Breast epithelium (tissue), 4 donors: ENCODE results near the gene ST6GALNAC2. TPM values are rescaled to one million over a fixed set of nuclear protein-coding genes. Genes with fewer than 3 reads are reported as not detected.
A peak's percentile ranks its signal among the peaks of the same experiment; 100 is the strongest.

Experiments used
- DNase-seq, 2 donors: peaks; one replicate each; pipeline ENCODE4 v3.0.0-alpha.2; 2019; ENCODE audit warnings: low spot score in 2 of 2
- H3K27ac ChIP-seq, 2 donors: fragments of 200-600 bp; sonication (generic) in 1 of 2; one replicate each; pipeline ENCODE4 v1.5.1; 2016 to 2019; ENCODE audit warnings: mild to moderate bottlenecking in 1 of 2
- H3K27me3 ChIP-seq, 2 donors: fragments of 200-600 bp; sonication (generic) in 1 of 2; one replicate each; pipeline versions ENCODE4 v1.5.1 to v1.6.0; 2017 to 2019; ENCODE audit warnings: control low read depth in 1 of 2, mild to moderate bottlenecking in 1 of 2
- H3K36me3 ChIP-seq: fragments of 200-600 bp; one replicate; pipeline ENCODE4 v1.5.1; 2019
- H3K4me1 ChIP-seq, 2 donors: fragments of 200-600 bp; sonication (generic); one replicate each; pipeline ENCODE4 v1.5.1; 2016 to 2019; ENCODE audit warnings: control low read depth in 1 of 2
- H3K4me3 ChIP-seq, 3 donors: fragments of 200-600 bp; sonication (generic); 1 replicate in 2 of 3; 2 replicates in 1 of 3; pipeline ENCODE4 v1.5.1; 2016 to 2019; ENCODE audit warnings: mild to moderate bottlenecking in 3 of 3, moderate library complexity in 2 of 3
- H3K9me3 ChIP-seq, 2 donors: fragments of 200-600 bp; sonication (generic) in 1 of 2; one replicate each; pipeline ENCODE4 v1.5.1; 2016 to 2019; ENCODE audit warnings: control low read depth in 1 of 2
- CTCF ChIP-seq, 3 donors: fragments of 450-650 bp; IDR thresholded peaks; one replicate each; pipeline ENCODE4 v1.5.1; 2016 to 2017; ENCODE audit warnings: antibody characterized with exemption in 3 of 3, mild to moderate bottlenecking in 3 of 3, moderate library complexity in 3 of 3
- POLR2A ChIP-seq: fragments of 450-650 bp; IDR thresholded peaks from one replicate; pipeline ENCODE4 v1.6.1; 2016; ENCODE audit warnings: antibody characterized with exemption, mild to moderate bottlenecking, moderate library complexity
- POLR2AphosphoS5 ChIP-seq, 3 donors: sonication (generic); formaldehyde crosslinking; IDR thresholded peaks; one replicate each; pipeline ENCODE4 v1.6.1; 2017; ENCODE audit warnings: antibody characterized with exemption in 3 of 3
- intact Hi-C: fragments of 100-400 bp; cut with DNase I; formaldehyde crosslinking; loops from one replicate; pipeline ENCODE4 v1.15.1; 2023; ENCODE audit warnings: low total_unique reads
- total RNA-seq, 3 donors: library from RNA; depleted of rRNA; stranded (reverse); fragments of >200 nt; gene quantifications; one replicate each; pipeline ENCODE4 v1.1.0, GENCODE V29; 2016

ST6GALNAC2 gene
- total RNA-seq, 3 donors from 2014 or later: 10.5 to 39.8 (median 12.0) TPM

GRCh38 chr17:76575570-76575969 is 10.1 kb downstream of the ST6GALNAC2 start:
- Histone ChIP-seq H3K27me3 (no peaks in the 10 kb centered on the region), H3K4me3 (no peak overlapping the region), H3K9me3 (no peaks in the 10 kb centered on the region), H3K4me1 (no peaks in the 10 kb centered on the region), H3K27ac (no peak overlapping the region), H3K36me3 (no peaks in the 10 kb centered on the region)
- no peak for TF ChIP-seq POLR2A
- TF ChIP-seq POLR2AphosphoS5 (IDR thresholded peaks at IDR 0.05): no peak
- TF ChIP-seq CTCF (IDR thresholded peaks at IDR 0.05): no peak
- no peak for DNase-seq
- intact Hi-C loops: no loop called here

- no peak overlapping the region for H3K27ac ChIP-seq
- no peaks in the 10 kb centered on the region for H3K9me3 ChIP-seq
- peaks cover 0 to 6% of the 10 kb centered on the region in 2 donors for H3K4me1 ChIP-seq
- no peak for DNase-seq
- intact Hi-C loops: no loop called here
- no peaks in the 10 kb centered on the region for H3K36me3 ChIP-seq
- H3K27me3 ChIP-seq: no peaks in the 10 kb centered on the region
- no peak overlapping the region for H3K4me3 ChIP-seq
- no peak for TF ChIP-seq CTCF (IDR thresholded peaks at IDR 0.05)
- TF ChIP-seq POLR2AphosphoS5 (IDR thresholded peaks at IDR 0.05): no peak
- TF ChIP-seq POLR2A: no peak
These were observed 11.5 kb downstream of the ST6GALNAC2 start for GRCh38 chr17:76574166-76574565.

GRCh38 chr17:76573096-76573495 is 12.6 kb downstream of the ST6GALNAC2 start:
- Histone ChIP-seq H3K4me1 (peaks cover 0 to 6% of the 10 kb centered on the region in 2 donors), H3K27me3 (no peaks in the 10 kb centered on the region), H3K36me3 (no peaks in the 10 kb centered on the region), H3K9me3 (no peaks in the 10 kb centered on the region), H3K4me3 (no peak overlapping the region), H3K27ac (peak overlapping the region; percentile 79 to 80)
- no peak for TF ChIP-seq POLR2A
- TF ChIP-seq POLR2AphosphoS5 (IDR thresholded peaks at IDR 0.05): no peak
- TF ChIP-seq CTCF (IDR thresholded peaks at IDR 0.05): no peak
- no peak for DNase-seq
- intact Hi-C loops: no loop called here

GRCh38 chr17:76572201-76572910 is 13.3 kb downstream of the ST6GALNAC2 start:
- peak in 1 of 2 donors; percentile 88 for DNase-seq

More at GRCh38 chr17:76572201-76572910, 13.3 kb downstream of the ST6GALNAC2 start:
- peak overlapping the region; percentile 79 to 80 for H3K27ac ChIP-seq
- H3K27me3 ChIP-seq: no peaks in the 10 kb centered on the region
- peaks cover 0 to 6% of the 10 kb centered on the region in 2 donors for H3K4me1 ChIP-seq
- H3K36me3 ChIP-seq: no peaks in the 10 kb centered on the region
- intact Hi-C loops: no loop called here
- TF ChIP-seq CTCF (IDR thresholded peaks at IDR 0.05): no peak
- TF ChIP-seq POLR2AphosphoS5 (IDR thresholded peaks at IDR 0.05): peak in 1 of 3 donors; percentile 25
- no peak overlapping the region for H3K4me3 ChIP-seq
- H3K9me3 ChIP-seq: no peaks in the 10 kb centered on the region
